ENCODE data around the gene TTLL12.

GRCh38 chr22:43171607-43172006 is 15.3 kb downstream of the TTLL12 start:
- TF ChIP-seq CTCF (IDR thresholded peaks at IDR 0.05) (no peak), POLR2A (IDR thresholded peaks at IDR 0.05) (no peak)
